ENCODE results near the gene SOX5. TPM values are rescaled to one million over a fixed set of nuclear protein-coding genes. Genes with fewer than 3 reads are reported as not detected.
A peak's percentile ranks its signal among the peaks of the same experiment; 100 is the strongest.

The SOX5 gene
- total and polyA plus RNA-seq, 9 of the 15 experiments (the other 6 are each of a cell fraction or from before 2014, with no cell fraction given): 8.3 to 16.5 (median 11.9) TPM

DNA sequence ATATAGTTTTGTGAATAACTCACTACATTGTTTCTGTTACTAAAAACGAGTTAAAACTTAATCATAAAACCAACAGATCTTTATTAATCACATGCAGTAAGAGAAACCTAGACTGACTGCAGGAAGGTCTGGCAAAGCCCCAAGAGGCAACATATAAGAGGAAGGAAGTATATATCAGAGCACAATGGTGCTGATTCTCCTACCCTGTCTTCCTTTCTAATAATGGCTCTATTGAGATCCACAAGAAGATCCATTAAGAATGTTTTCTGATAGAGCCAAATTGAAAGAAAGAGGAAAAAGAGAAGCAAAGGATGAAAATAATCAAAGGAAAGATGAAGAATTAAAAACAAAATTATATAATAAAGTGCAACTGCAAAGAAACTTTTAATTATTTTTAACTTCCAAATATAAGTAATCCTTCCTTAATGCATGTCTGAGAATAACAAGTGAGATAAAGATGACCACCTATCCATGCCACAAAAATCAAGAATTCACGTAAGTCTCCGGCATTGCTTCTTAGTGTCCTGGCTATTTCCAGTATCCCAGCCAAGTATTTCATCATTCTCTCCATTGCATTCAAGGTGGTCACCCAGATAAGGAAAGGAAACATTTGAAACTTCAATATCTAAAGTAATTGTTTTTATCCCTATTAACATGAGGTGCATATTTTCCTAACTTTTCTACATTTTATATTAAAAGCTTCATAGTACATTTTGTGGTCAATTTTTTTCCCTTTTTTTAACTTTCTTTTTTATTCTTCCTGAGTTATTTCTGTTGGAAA lies 62.2 kb downstream of the SOX5 start (continued):
- peak; percentile 77 for TF ChIP-seq JUN (IDR thresholded peaks at IDR 0.05; ENCODE audit: borderline replicate concordance, low read depth, low read length)
- no peak for TF ChIP-seq JUN (CRISPR knock-in tag; IDR thresholded peaks at IDR 0.05; ENCODE audit: borderline replicate concordance)
- TF ChIP-seq ZNF589 (CRISPR knock-in tag; IDR thresholded peaks at IDR 0.05; ENCODE audit: low read depth): peak; percentile 67; the same call in 1 of the 2 replicates
- TF ChIP-seq SRSF3 (IDR thresholded peaks at IDR 0.05; ENCODE audit: insufficient read depth, low read length): no peak
- TF ChIP-seq ZFP30 (CRISPR knock-in tag; IDR thresholded peaks at IDR 0.05; ENCODE audit: borderline replicate concordance): no peak
- no peak for TF ChIP-seq THRAP3 (IDR thresholded peaks at IDR 0.05; ENCODE audit: borderline replicate concordance)
- TF ChIP-seq BACH1 (tag; IDR thresholded peaks at IDR 0.05): no peak
- TF ChIP-seq CBFA2T3 (IDR thresholded peaks at IDR 0.05): peak; percentile 86
- TF ChIP-seq DNMT1 (IDR thresholded peaks at IDR 0.05): no peak
- TF ChIP-seq, protein P1, sequence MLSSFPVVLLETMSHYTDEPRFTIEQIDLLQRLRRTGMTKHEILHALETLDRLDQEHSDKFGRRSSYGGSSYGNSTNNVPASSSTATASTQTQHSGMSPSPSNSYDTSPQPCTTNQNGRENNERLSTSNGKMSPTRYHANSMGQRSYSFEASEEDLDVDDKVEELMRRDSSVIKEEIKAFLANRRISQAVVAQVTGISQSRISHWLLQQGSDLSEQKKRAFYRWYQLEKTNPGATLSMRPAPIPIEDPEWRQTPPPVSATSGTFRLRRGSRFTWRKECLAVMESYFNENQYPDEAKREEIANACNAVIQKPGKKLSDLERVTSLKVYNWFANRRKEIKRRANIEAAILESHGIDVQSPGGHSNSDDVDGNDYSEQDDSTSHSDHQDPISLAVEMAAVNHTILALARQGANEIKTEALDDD (IDR thresholded peaks at IDR 0.05): no peak
- TF ChIP-seq SMARCC2 (IDR thresholded peaks at IDR 0.05; ENCODE audit: low read depth): peak; percentile 88
- 0 out of 2 replicates have a peak, but pooled peaks have one; percentile 11 for TF ChIP-seq CREM (IDR thresholded peaks at IDR 0.05; ENCODE audit: low read depth)
- no peak for TF ChIP-seq BRCA1 (IDR thresholded peaks at IDR 0.05)
- TF ChIP-seq BRCA1 (CRISPR knock-in tag; IDR thresholded peaks at IDR 0.05): no peak
- peak; percentile 71 for TF ChIP-seq CBFA2T2 (conservative IDR thresholded peaks at IDR 0.05)
- no peak for TF ChIP-seq GABPB2 (CRISPR knock-in tag; conservative IDR thresholded peaks at IDR 0.05)
- peak; percentile 52; the same call in 1 of the 2 replicates for TF ChIP-seq NCOA1 (IDR thresholded peaks at IDR 0.05; ENCODE audit: low read depth)
- peak; percentile 88 for TF ChIP-seq ATF7 (IDR thresholded peaks at IDR 0.05)
- peak; percentile 93 for TF ChIP-seq TEAD4 (IDR thresholded peaks at IDR 0.05; ENCODE audit: low read length)
- no peak for TF ChIP-seq TEAD4 (CRISPR knock-in tag; IDR thresholded peaks at IDR 0.05; ENCODE audit: borderline replicate concordance)
- peak in 1 of 2 experiments; percentile 78; a peak in 1 of 4 replicates for TF ChIP-seq RCOR1 (IDR thresholded peaks at IDR 0.05; ENCODE audit: borderline replicate concordance in 1 of 2, low read depth in 2 of 2, low read length in 2 of 2)
- TF ChIP-seq CEBPG (CRISPR knock-in tag; IDR thresholded peaks at IDR 0.05): peak; percentile 89
- peak; percentile 88 to 96 for TF ChIP-seq CEBPG (tag; conservative IDR thresholded peaks at IDR 0.05 in 1 of 2, IDR thresholded peaks at IDR 0.05 in 1 of 2)
- peak; percentile 88 for TF ChIP-seq NFIC (IDR thresholded peaks at IDR 0.05)
- TF ChIP-seq BDP1 (IDR thresholded peaks at IDR 0.05; ENCODE audit: insufficient read depth, insufficient read length): no peak
- TF ChIP-seq ZC3H8 (IDR thresholded peaks at IDR 0.05): no peak
- 0 out of 2 replicates have a peak, but pooled peaks have one; percentile 67 for TF ChIP-seq EHMT2 (IDR thresholded peaks at IDR 0.05)
- TF ChIP-seq SMARCA4 (IDR thresholded peaks at IDR 0.05): peak; percentile 97
- peak; percentile 55 for TF ChIP-seq EP400 (IDR thresholded peaks at IDR 0.05)
